ENCODE data around the gene ZNF862.

- TF ChIP-seq CTCF (IDR thresholded peaks at IDR 0.05; ENCODE audit: low read depth, low read length) (no peak), MAX (IDR thresholded peaks at IDR 0.05; ENCODE audit: low read depth, low read length) (no peak), POLR2A (IDR thresholded peaks at IDR 0.05; ENCODE audit: extremely low read depth, insufficient read length) (no peak)
Observed at GRCh38 chr7:149869867-149870266, 31.7 kb downstream of the ZNF862 start.
